GM12878 (cell line): ENCODE data around the gene CLSTN2. TPM values are rescaled to one million over a fixed set of nuclear protein-coding genes. Genes with fewer than 3 reads are reported as not detected.

Experiments used
- ATAC-seq: fragments of 200-7000 bp; cut with Tn5 transposase; 3 replicates; pipeline ENCODE4 v1.9.1; 2020; ENCODE audit warnings: mild to moderate bottlenecking, moderate library complexity
- BruUV-seq: library from RNA; stranded (reverse); fragments of 400-500 nt; replicated peaks from 2 replicates; lab custom pipeline; 2021; lab: Mats Ljungman, UMichigan
- CTCF ChIA-PET: fragments of 300-600 bp; sonication (Branson Sonifier 250); formaldehyde crosslinking; extraction: SDS; loops from one replicate; lab custom pipeline; 2021; ENCODE audit warnings: inconsistent platforms; lab: Yijun Ruan, JAX
- POLR2A ChIA-PET: fragments of 350-600 bp; formaldehyde crosslinking; extraction: SDS; loops from one replicate; lab custom pipeline; 2021; ENCODE audit warnings: inconsistent platforms; lab: Charles Lee
- RAD21 ChIA-PET: fragments of 300-600 bp; sonication (Branson Sonifier 250); formaldehyde crosslinking; loops from one replicate; lab custom pipeline; 2023; ENCODE audit warnings: antibody characterized with exemption; ENCODE audit not compliant: unreplicated experiment; lab: Charles Lee
- SMC1A ChIA-PET: fragments of 300-600 bp; sonication (Branson Sonifier 250); formaldehyde crosslinking; loops from one replicate; lab custom pipeline; 2023; ENCODE audit not compliant: unreplicated experiment, uncharacterized antibody; lab: Charles Lee
- DNase-seq: peaks from one replicate; pipeline ENCODE4 v3.0.0-alpha.2; 2011; ENCODE audit warnings: low read depth, low spot score
- FAIRE-seq: peaks from 3 replicates; lab custom pipeline; 2011; peaks lifted over from hg19 to GRCh38; lab: Jason Lieb, UNC
- H2AFZ ChIP-seq: 2 replicates; pipeline ENCODE4 v1.6.0; 2011; ENCODE audit warnings: low read depth, low read length, control low read depth; ENCODE audit not compliant: control insufficient read depth
- H3K27ac ChIP-seq: 2 replicates; pipeline ENCODE4 v1.5.1; 2011; ENCODE audit warnings: control low read depth; ENCODE audit not compliant: control insufficient read depth, insufficient read depth
- H3K27me3 ChIP-seq, 2 experiments: replicated peaks in 1 of 2; 2 replicates each; pipeline versions ENCODE4 v1.6.0 to v1.6.1; 2011; ENCODE audit warnings: low read length in 1 of 2; ENCODE audit not compliant: control insufficient read depth in 2 of 2, insufficient read depth in 2 of 2
- H3K36me3 ChIP-seq, 2 experiments: 2 replicates each; pipeline ENCODE4 v1.5.1; 2011; ENCODE audit warnings: low read length in 1 of 2; ENCODE audit not compliant: control insufficient read depth in 2 of 2, insufficient read depth in 2 of 2
- H3K4me1 ChIP-seq: 2 replicates; pipeline ENCODE4 v1.6.1; 2011; ENCODE audit warnings: mild to moderate bottlenecking, low read length, moderate library complexity, mixed read lengths; ENCODE audit not compliant: control insufficient read depth, insufficient read depth
- H3K4me2 ChIP-seq: 2 replicates; pipeline ENCODE4 v1.6.0; 2011; ENCODE audit warnings: control low read depth; ENCODE audit not compliant: control insufficient read depth, insufficient read depth
- H3K4me3 ChIP-seq: fragments of 200-600 bp; sonication (generic); 2 replicates; pipeline ENCODE4 v1.5.1; 2016
- H3K79me2 ChIP-seq: 2 replicates; pipeline ENCODE4 v1.6.0; 2011; ENCODE audit warnings: low read length; ENCODE audit not compliant: control insufficient read depth, insufficient read depth
- H3K9ac ChIP-seq: 2 replicates; pipeline ENCODE4 v1.8.0; 2011; ENCODE audit warnings: low read length, control low read depth, mixed read lengths; ENCODE audit not compliant: control insufficient read depth, insufficient read depth
- H3K9me3 ChIP-seq: replicated peaks from 3 replicates; pipeline ENCODE4 v1.5.1; 2011; ENCODE audit warnings: mild to moderate bottlenecking, low read length; ENCODE audit not compliant: control insufficient read depth, insufficient read depth
- H4K20me1 ChIP-seq: 2 replicates; pipeline ENCODE4 v1.6.0; 2011; ENCODE audit not compliant: control insufficient read depth, insufficient read depth
- BCL11A ChIP-seq: IDR thresholded peaks from 2 replicates; pipeline ENCODE4 v1.6.1; 2011; ENCODE audit warnings: low read depth, low read length
- CHD1 ChIP-seq: IDR thresholded peaks from 2 replicates; pipeline ENCODE4 v1.6.1; 2012; ENCODE audit warnings: low read depth, low read length, improper control_type of control experiment
- EGR1 ChIP-seq, 2 experiments: IDR thresholded peaks; 1 replicate in 1 of 2; 2 replicates in 1 of 2; pipeline ENCODE4 v1.6.1; 2011 to 2012; ENCODE audit warnings: low read depth in 2 of 2, low read length in 2 of 2, borderline replicate concordance in 1 of 2, mild to moderate bottlenecking in 1 of 2, moderate library complexity in 1 of 2
- FOS ChIP-seq: IDR thresholded peaks from 3 replicates; pipeline ENCODE4 v1.6.1; 2011; ENCODE audit warnings: borderline replicate concordance; ENCODE audit not compliant: insufficient read length; ENCODE audit errors: extremely low read depth
- GABPA ChIP-seq: IDR thresholded peaks from 2 replicates; pipeline ENCODE4 v1.6.1; 2014; ENCODE audit warnings: antibody characterized with exemption, low read depth, mild to moderate bottlenecking, inconsistent platforms
- HDGF ChIP-seq: fragments of 450-650 bp; IDR thresholded peaks from 2 replicates; pipeline ENCODE4 v1.6.1; 2016; ENCODE audit warnings: antibody characterized with exemption
- KDM1A ChIP-seq: fragments of 200-600 bp; sonication (generic); IDR thresholded peaks from 2 replicates; pipeline ENCODE4 v1.6.1; 2016; ENCODE audit warnings: borderline replicate concordance
- KLF5 ChIP-seq: fragments of 450-650 bp; IDR thresholded peaks from 2 replicates; pipeline ENCODE4 v1.6.1; 2014; ENCODE audit warnings: mild to moderate bottlenecking; ENCODE audit not compliant: partially characterized antibody
- NFYB ChIP-seq: IDR thresholded peaks from 2 replicates; pipeline ENCODE4 v1.6.1; 2011; ENCODE audit warnings: low read depth, mild to moderate bottlenecking, low read length, improper control_type of control experiment, moderate library complexity; ENCODE audit not compliant: insufficient read depth
- RFX5 ChIP-seq: IDR thresholded peaks from 2 replicates; pipeline ENCODE4 v1.6.1; 2011; ENCODE audit warnings: low read depth, low read length, improper control_type of control experiment
- SREBF1 ChIP-seq: IDR thresholded peaks from 2 replicates; pipeline ENCODE4 v1.6.1; 2012; ENCODE audit warnings: mild to moderate bottlenecking, low read length
- SREBF2 ChIP-seq: IDR thresholded peaks from 2 replicates; pipeline ENCODE4 v1.6.1; 2012; ENCODE audit warnings: mild to moderate bottlenecking, low read length
- TCF7 ChIP-seq: IDR thresholded peaks from 2 replicates; pipeline ENCODE4 v1.6.1; 2014; ENCODE audit warnings: antibody characterized with exemption, borderline replicate concordance
- ZBED1 ChIP-seq: IDR thresholded peaks from 2 replicates; pipeline ENCODE4 v1.6.1; 2016; ENCODE audit warnings: borderline replicate concordance
- ZNF217 ChIP-seq: fragments of 450-650 bp; IDR thresholded peaks from 2 replicates; pipeline ENCODE4 v1.6.1; 2017; ENCODE audit warnings: antibody characterized with exemption, mild to moderate bottlenecking
- ZNF384 ChIP-seq: IDR thresholded peaks from 2 replicates; pipeline ENCODE4 v1.6.1; 2012; ENCODE audit warnings: low read depth, mild to moderate bottlenecking, low read length, improper control_type of control experiment, borderline replicate concordance
- WGBS: methylation state at CpG from one replicate; pipeline ENCODE4 v1.1.6; 2016; ENCODE audit warnings: low lambda C conversion rate; ENCODE audit not compliant: insufficient replicate concordance, insufficient coverage; ENCODE audit errors: missing lambda C conversion rate; 5-methylcytosine and 5-hydroxymethylcytosine counted together
- in situ Hi-C: fragments of 300-500 bp; cut with MboI; formaldehyde crosslinking; loops from 9 replicates; pipeline ENCODE4 v1.14.3; 2018; ENCODE audit warnings: mixed read lengths
- intact Hi-C: fragments of 100-400 bp; cut with micrococcal nuclease; formaldehyde crosslinking; loops from one replicate; pipeline ENCODE4 v1.14.2; 2022; ENCODE audit not compliant: unreplicated experiment
- polyA plus RNA-seq, 11 experiments: library from polyadenylated mRNA; depleted of rRNA in 4 of 11; unstranded in 6 of 11; stranded (reverse) in 5 of 11; fragments of >200 nt; fragmentation: Nextera tagmentation in 4 of 11; fragmentation: Illumina TruSeq in 1 of 11; extraction: Ambion mirVana in 4 of 11; extraction: Trizol in 1 of 11; gene quantifications; 1 replicate in 1 of 11; 2 replicates in 10 of 11; pipeline versions ENCODE4 v1.2.1 to v1.2.3, GENCODE V29; 2011 to 2016; ENCODE audit warnings: inconsistent platforms in 2 of 11, missing spikeins in 2 of 11, low read depth in 1 of 11
- total RNA-seq, 4 experiments: library from RNA; depleted of rRNA in 3 of 4; stranded (reverse); fragments of >200 nt in 3 of 4; fragmentation: Illumina TruSeq in 1 of 4; extraction: Trizol in 1 of 4; gene quantifications; 2 replicates each; pipeline versions ENCODE4 v1.2.1 to v1.2.3, GENCODE V29; 2013 to 2021
- TF ChIP-seq, protein P1 (sequence below): fragments of 450-650 bp; IDR thresholded peaks from 2 replicates; pipeline ENCODE4 v1.6.1; 2016; ENCODE audit warnings: mild to moderate bottlenecking

Gene CLSTN2
- total and polyA plus RNA-seq, 10 of the 15 experiments (the other 5 are each of a cell fraction or from before 2014, with no cell fraction given): under 0.01 to 0.10 (median under 0.01) TPM; not detected in 5

DNA sequence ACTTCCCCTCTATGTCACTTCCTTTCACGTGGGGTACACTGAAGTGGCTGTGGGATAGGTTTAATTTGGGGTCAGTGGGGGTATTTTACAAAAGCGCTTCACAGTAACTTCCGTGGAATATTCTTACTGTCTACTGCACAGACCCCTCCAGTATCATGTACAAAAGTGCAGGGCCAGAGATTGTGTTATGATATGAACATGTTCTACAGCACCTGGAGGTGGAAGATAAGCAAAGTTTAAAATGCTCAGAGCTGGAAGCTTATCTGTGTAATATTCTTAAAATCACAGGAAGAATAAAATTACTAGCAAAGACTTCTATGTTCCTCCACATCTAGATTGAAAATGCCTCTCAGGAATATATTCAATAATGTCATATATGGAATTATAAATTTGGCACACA lies 658.8 kb downstream of the CLSTN2 start:
- Histone ChIP-seq H3K79me2 (no peaks in the 10 kb centered on the region), H3K27ac (no peak overlapping the region), H3K4me2 (no peak overlapping the region), H3K36me3 (no peaks in the 10 kb centered on the region)
- 32% methylated on average over 3 of the region's 3 CpGs for WGBS
- FAIRE-seq (no peak), ATAC-seq (no peak)
- RAD21 ChIA-PET: no interaction called here
- no peak for TF ChIP-seq NFYB
- TF ChIP-seq KDM1A: no peak
- TF ChIP-seq, protein P1, sequence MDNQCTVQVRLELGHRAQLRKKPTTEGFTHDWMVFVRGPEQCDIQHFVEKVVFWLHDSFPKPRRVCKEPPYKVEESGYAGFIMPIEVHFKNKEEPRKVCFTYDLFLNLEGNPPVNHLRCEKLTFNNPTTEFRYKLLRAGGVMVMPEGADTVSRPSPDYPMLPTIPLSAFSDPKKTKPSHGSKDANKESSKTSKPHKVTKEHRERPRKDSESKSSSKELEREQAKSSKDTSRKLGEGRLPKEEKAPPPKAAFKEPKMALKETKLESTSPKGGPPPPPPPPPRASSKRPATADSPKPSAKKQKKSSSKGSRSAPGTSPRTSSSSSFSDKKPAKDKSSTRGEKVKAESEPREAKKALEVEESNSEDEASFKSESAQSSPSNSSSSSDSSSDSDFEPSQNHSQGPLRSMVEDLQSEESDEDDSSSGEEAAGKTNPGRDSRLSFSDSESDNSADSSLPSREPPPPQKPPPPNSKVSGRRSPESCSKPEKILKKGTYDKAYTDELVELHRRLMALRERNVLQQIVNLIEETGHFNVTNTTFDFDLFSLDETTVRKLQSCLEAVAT: no peak
- no peak for TF ChIP-seq EGR1 (IDR thresholded peaks at IDR 0.05; ENCODE audit: borderline replicate concordance in 1 of 2, low read depth in 2 of 2, low read length in 2 of 2)
- no peak for TF ChIP-seq KLF5
- no peak for TF ChIP-seq GABPA
- no peak for TF ChIP-seq HDGF
- no peak for TF ChIP-seq FOS
- TF ChIP-seq SREBF1: no peak
- no peak for TF ChIP-seq TCF7
- no peak for TF ChIP-seq ZNF217
- TF ChIP-seq CHD1: no peak
- no peak for TF ChIP-seq SREBF2
- no peak for TF ChIP-seq BCL11A
- TF ChIP-seq ZNF384: no peak
- no peak for TF ChIP-seq RFX5
- no peak for TF ChIP-seq ZBED1
- TF ChIP-seq, all 136 proteins: peak for 0
- Histone ChIP-seq H3K9me3 (no peaks in the 10 kb centered on the region), H2AFZ (no peak overlapping the region), H4K20me1 (no peaks in the 10 kb centered on the region), H3K9ac (no peak overlapping the region), H3K4me1 (no peaks in the 10 kb centered on the region), H3K4me3 (no peak overlapping the region), H3K27me3 (no peaks in the 10 kb centered on the region)
- BruUV-seq: no TSS peak
- ChIA-PET POLR2A (no interaction called here), SMC1A (no interaction called here), CTCF (no interaction called here)
- in situ Hi-C loops (no loop called here), intact Hi-C loops (no loop called here)
- DNase-seq: no peak
